Activated naive CD4-positive, alpha-beta T cell treated with anti-CD3 and anti-CD28 coated beads, Interleukin-2, amount 50 U/mL, for 72 hours (primary cell): Measurements from ENCODE around the gene PPFIA4. TPM values are rescaled to one million over a fixed set of nuclear protein-coding genes. Genes with fewer than 3 reads are reported as not detected.
"Not testable (repeated sequence)": the region's sequence is repeated elsewhere in the genome, so short reads cannot be mapped to it uniquely, and the experiment has no call there.

Experiments used
- ATAC-seq, 2 donors: fragments of 150-1000 bp; cut with Tn5 transposase; 2 replicates each; pipeline ENCODE4 v1.10.0; 2021; ENCODE audit warnings: mild to moderate bottlenecking in 2 of 2, moderate library complexity in 2 of 2
- DNase-seq, 2 donors: peaks; one replicate each; pipeline ENCODE4 v3.0.0; 2021 to 2022; ENCODE audit warnings: low spot score in 2 of 2
- H3K27ac Mint-ChIP-seq, 2 donors: one replicate each; pipeline ENCODE4 v1.8.0; 2022; ENCODE audit warnings: mild to moderate bottlenecking in 2 of 2, mixed read lengths in 2 of 2
- H3K36me3 Mint-ChIP-seq, 2 donors: one replicate each; pipeline ENCODE4 v1.8.0; 2022; ENCODE audit warnings: mixed read lengths in 2 of 2
- H3K9me3 Mint-ChIP-seq, 2 donors: one replicate each; pipeline ENCODE4 v1.8.0; 2022; ENCODE audit warnings: mixed read lengths in 2 of 2
- total RNA-seq, 2 donors: library from RNA; stranded (reverse); gene quantifications; one replicate each; pipeline ENCODE4 v1.2.3, GENCODE V29; 2022

The PPFIA4 gene
- total RNA-seq, result 100 to 1,000 TPM in 1 of 2 donors, 1 to 10 TPM in 1; 1.9 to 112 TPM

- ATAC-seq (peak; percentile 92 to 96), DNase-seq (peak; percentile 89 to 96)
- H3K36me3 Mint-ChIP-seq, result peaks cover 8 to 26% of the 10 kb centered on the region in 2 donors
- peak within 1 kb of the TSS; percentile 59 to 92 for H3K27ac Mint-ChIP-seq
- peaks cover 5 to 7% of the 10 kb centered on the region in 2 donors for H3K9me3 Mint-ChIP-seq
Measured at GRCh38 chr1:203026031-203026665, at the start of gene PPFIA4. Gene PPFIA4, plus strand, starts transcription at chr1:203026491. Its CDS starts 12,518 bp downstream, at chr1:203039009.

GRCh38 chr1:202976633-202977032 lies 49.7 kb upstream of the PPFIA4 start:
- Mint-ChIP-seq H3K27ac (no peak overlapping the region), H3K36me3 (no peaks in the 10 kb centered on the region), H3K9me3 (no peaks in the 10 kb centered on the region)
- DNase-seq (no peak), ATAC-seq (no peak)

DNA sequence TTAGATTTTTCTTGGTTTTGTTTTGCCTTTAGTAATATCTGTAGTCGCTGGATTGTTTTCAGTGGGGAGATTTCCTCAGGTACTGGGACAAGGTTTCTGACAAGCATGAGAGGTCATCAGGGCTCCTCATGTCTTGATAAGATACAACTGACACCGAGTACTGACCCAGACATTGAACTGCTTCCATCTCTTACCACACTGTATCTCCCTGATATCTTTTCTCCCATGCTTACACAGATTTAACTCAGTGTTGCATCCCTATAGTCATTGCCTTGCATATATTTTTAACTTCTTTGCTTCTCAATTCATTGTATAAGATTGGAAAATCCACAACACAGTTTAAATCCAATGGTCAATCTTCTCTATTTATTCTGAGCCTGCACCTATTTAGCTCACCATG lies 46.8 kb upstream of the PPFIA4 start:
- Mint-ChIP-seq H3K36me3 (no peaks in the 10 kb centered on the region), H3K9me3 (no peaks in the 10 kb centered on the region), H3K27ac (no peak overlapping the region)
- DNase-seq (no peak), ATAC-seq (no peak)

GRCh38 chr1:202981939-202982338 lies 44.4 kb upstream of the PPFIA4 start:
- H3K27ac Mint-ChIP-seq, result no peak overlapping the region
- ATAC-seq (no peak), DNase-seq (no peak)
- H3K36me3 Mint-ChIP-seq, result no peaks in the 10 kb centered on the region
- H3K9me3 Mint-ChIP-seq, result no peaks in the 10 kb centered on the region

DNA sequence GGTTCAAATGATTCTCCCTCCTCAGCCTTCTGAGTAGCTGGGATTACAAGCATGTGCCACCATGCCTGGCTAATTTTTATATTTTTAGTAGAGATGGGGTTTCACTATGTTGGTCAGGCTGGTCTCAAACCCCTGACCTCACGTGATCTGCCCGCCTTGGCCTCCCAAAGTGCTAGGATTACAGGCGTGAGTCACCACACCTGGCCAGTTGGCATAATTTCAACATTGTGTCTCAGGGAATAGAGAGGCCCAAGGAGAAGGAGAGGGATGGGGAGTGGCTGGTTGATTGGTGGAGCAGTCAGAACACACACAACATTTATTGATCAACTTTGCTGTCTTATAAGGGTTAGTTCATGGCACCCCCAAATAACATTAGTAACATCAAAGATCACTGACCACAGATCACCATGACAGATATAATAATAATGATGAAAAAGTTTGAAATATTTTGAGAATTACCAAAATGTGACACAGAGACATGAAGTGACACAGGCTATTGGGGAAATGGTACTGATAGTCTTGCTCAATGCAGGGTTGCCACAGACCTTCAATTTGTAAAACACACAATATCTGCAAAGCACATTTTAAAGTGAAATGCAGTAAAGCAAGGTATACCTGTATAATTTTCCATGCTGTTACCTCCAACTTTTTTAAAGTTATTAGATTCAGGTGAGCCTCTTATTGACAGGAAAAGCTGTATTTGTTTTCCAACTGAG lies 43.4 kb upstream of the PPFIA4 start:
- DNase-seq, result no peak
- no peak for ATAC-seq
- no peak overlapping the region for H3K27ac Mint-ChIP-seq
- H3K36me3 Mint-ChIP-seq, result no peaks in the 10 kb centered on the region
- H3K9me3 Mint-ChIP-seq, result no peaks in the 10 kb centered on the region

DNA sequence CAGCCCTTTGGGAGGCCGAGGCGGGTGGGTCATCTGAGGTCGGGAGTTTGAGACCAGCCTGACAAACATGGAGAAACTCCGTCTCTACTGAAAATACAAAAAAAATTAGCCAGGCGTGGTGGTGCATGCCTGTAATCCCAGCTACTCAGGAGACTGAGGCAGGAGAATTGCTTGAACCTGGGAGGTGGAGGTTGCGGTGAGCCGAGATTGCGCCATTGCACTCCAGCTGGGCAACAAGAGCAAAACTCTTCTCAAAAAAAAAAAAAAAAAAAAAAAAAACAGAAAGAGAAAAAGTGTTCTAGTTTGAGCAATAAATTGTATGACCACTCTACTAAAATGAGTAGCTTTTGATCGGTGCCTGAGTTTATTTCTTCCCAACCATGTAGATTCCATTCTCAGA lies 40.2 kb upstream of the PPFIA4 start:
- not testable (repeated sequence) for ATAC-seq, H3K27ac Mint-ChIP-seq, H3K9me3 Mint-ChIP-seq, DNase-seq, H3K36me3 Mint-ChIP-seq

- Mint-ChIP-seq H3K27ac (no peak overlapping the region), H3K36me3 (no peaks in the 10 kb centered on the region), H3K9me3 (no peaks in the 10 kb centered on the region)
- DNase-seq (no peak), ATAC-seq (no peak)
Measured at GRCh38 chr1:202987255-202987654, 39.0 kb upstream of the PPFIA4 start.

DNA sequence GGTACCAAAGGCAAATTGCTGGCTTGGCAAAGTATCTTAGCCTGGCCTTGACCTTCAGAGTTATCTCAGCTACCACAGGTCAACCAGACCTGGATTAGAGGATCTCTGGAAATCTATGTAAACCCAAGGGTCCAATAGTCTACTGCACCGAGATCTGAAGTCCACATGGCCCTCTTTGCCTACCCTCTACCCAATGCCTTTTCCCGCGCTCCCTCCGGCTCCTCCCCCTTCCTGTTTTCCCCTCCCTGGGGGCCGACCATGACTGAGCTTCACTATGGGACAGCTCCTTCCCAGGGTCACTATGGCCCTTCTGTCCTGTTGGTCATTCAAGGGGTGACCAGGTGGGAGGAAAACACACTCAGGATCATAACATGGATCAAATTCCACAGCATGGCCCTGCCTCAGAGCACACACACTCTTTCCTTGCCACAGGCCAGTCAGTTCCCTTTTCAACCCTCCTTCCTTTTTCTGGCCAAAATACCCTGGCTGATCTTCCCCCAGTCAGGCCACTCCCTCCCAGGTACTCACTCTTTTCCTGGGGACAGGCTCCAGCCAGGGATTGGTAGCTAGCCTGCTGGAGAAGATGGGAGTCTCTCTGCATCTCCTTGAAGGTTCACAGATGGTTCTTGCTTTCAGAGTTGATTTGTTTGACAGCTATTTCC lies 38.2 kb upstream of the PPFIA4 start:
- no peak for ATAC-seq

GRCh38 chr1:202989879-202990278 lies 36.4 kb upstream of the PPFIA4 start:
- DNase-seq, result no peak

More for the DNA sequence above, 38.2 kb upstream of the PPFIA4 start:
- H3K36me3 Mint-ChIP-seq, result no peaks in the 10 kb centered on the region
- DNase-seq, result no peak
- no peaks in the 10 kb centered on the region for H3K9me3 Mint-ChIP-seq
- H3K27ac Mint-ChIP-seq, result no peak overlapping the region

DNA sequence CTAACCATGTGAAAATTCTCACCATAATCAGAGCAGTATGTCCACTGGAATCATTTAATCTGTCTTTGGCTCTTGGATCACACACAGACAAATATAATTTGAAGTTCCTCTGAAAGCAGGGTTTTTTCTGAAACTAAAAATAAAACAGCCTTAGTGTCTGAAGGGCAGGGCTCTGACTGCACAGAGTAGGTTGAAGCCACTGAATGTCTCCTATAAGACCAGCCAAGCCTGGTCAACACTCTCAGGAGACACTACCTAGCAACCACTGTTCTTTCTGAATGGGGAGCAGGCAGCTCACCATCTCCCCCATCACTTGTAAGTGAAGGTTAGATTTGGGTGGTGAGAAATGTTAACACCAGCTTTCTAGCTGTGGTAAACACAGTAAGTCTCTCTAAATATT lies 35.2 kb upstream of the PPFIA4 start:
- no peaks in the 10 kb centered on the region for H3K9me3 Mint-ChIP-seq
- DNase-seq (no peak), ATAC-seq (no peak)
- no peak overlapping the region for H3K27ac Mint-ChIP-seq
- no peaks in the 10 kb centered on the region for H3K36me3 Mint-ChIP-seq

More at GRCh38 chr1:202989879-202990278, 36.4 kb upstream of the PPFIA4 start:
- ATAC-seq, result no peak
- no peaks in the 10 kb centered on the region for H3K9me3 Mint-ChIP-seq
- H3K36me3 Mint-ChIP-seq, result no peaks in the 10 kb centered on the region
- no peak overlapping the region for H3K27ac Mint-ChIP-seq

- H3K9me3 Mint-ChIP-seq, result no peaks in the 10 kb centered on the region
- H3K27ac Mint-ChIP-seq, result no peak overlapping the region
- H3K36me3 Mint-ChIP-seq, result no peaks in the 10 kb centered on the region
- DNase-seq (no peak), ATAC-seq (no peak)
Measured at GRCh38 chr1:202994756-202995155, 31.5 kb upstream of the PPFIA4 start.

DNA sequence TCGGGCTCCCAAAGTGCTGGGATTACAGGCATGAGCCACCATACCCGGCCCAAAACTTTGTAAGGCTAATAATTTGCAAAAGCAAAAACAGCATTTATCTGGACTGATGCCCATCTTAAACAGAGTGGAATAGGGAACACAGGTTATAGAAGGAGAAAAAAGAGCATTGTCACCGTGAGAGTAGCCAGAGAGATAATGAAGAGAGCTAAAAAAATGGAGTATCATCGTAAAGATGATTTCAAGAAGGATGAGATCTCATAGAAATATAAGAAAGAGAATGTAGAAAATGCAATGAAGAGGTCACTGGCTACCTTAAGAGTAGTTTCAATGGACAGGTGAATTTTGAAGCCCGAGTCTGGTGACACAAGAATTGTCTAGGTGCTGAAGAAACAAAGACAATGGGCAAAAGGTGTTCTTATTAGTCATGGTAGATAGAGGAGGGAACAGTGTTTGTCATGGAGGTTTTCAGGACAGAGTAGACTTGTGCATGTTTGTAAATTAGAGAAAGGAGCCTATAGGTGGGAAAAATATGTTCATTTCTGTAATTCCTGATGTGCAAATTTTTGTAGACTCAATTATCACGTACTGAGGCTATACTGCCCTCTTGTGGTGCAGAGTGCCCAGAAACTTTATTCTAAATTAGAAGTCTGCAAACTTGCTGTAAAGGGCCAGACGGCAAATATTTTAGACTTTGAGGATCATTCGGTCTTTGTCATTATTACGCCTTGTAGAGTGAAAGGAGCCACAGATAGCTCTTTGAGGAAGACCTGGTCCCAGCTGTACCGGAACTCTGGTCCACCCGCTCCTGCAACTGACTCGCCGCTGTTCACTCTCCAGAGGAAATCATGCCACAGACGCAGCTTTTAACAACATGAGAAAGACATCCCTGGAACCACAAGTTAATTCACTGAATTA lies 27.2 kb upstream of the PPFIA4 start:
- Mint-ChIP-seq H3K27ac (peak overlapping the region in 1 of 2 donors; percentile 74), H3K9me3 (no peaks in the 10 kb centered on the region), H3K36me3 (no peaks in the 10 kb centered on the region)
- DNase-seq (peak in 1 of 2 donors; percentile 69), ATAC-seq (peak; percentile 49 to 57)

GRCh38 chr1:203000217-203000944 lies 25.9 kb upstream of the PPFIA4 start:
- H3K27ac Mint-ChIP-seq, result no peak overlapping the region
- DNase-seq (no peak), ATAC-seq (no peak)
- H3K36me3 Mint-ChIP-seq, result no peaks in the 10 kb centered on the region
- H3K9me3 Mint-ChIP-seq, result no peaks in the 10 kb centered on the region

DNA sequence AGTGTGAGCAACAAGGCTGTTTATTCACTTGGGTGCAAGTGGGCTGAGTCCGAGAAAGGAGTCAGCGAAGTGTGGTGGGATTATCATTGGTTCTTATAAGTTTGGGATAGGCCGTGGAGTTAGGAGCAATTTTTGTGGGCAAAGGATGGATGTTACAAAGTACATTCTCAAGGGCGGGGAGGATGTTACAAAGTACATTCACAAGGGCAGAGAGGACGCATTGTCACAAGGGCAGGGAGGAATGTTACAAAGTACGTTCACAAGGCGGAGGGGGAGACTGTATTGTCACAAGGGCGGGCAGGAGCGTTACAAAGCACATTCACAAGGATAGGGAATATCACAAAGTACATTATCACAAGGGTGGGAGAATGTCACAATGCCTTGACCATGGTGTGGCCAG lies 24.3 kb upstream of the PPFIA4 start:
- peaks cover 0 to 10% of the 10 kb centered on the region in 2 donors for H3K36me3 Mint-ChIP-seq
- ATAC-seq, result no peak
- DNase-seq, result no peak
- H3K9me3 Mint-ChIP-seq, result no peaks in the 10 kb centered on the region
- no peak overlapping the region for H3K27ac Mint-ChIP-seq

- H3K36me3 Mint-ChIP-seq, result peaks cover 4 to 11% of the 10 kb centered on the region in 2 donors
- ATAC-seq, result no peak
- no peak for DNase-seq
- H3K27ac Mint-ChIP-seq, result no peak overlapping the region
- no peaks in the 10 kb centered on the region for H3K9me3 Mint-ChIP-seq
Measured at GRCh38 chr1:203002951-203003350, 23.3 kb upstream of the PPFIA4 start.
